Neural crest cell (in vitro differentiated cells): Measurements from ENCODE around the gene CLMP. TPM values are rescaled to one million over a fixed set of nuclear protein-coding genes. Genes with fewer than 3 reads are reported as not detected.

Source experiments
- DNase-seq: peaks from one replicate; pipeline ENCODE4 v3.0.0; 2021; ENCODE audit warnings: low read depth, mixed read lengths, low spot score
- H3K27ac Mint-ChIP-seq: one replicate; pipeline ENCODE4 v1.8.0; 2021; ENCODE audit warnings: mild to moderate bottlenecking, mixed read lengths; ENCODE audit not compliant: unreplicated experiment
- H3K27me3 Mint-ChIP-seq: 2 replicates; pipeline ENCODE4 v1.8.0; 2021; ENCODE audit warnings: low read depth, mild to moderate bottlenecking, mixed read lengths
- H3K36me3 Mint-ChIP-seq: 2 replicates; pipeline ENCODE4 v1.8.0; 2021; ENCODE audit warnings: low read depth, mild to moderate bottlenecking, mixed read lengths
- H3K4me1 Mint-ChIP-seq: 2 replicates; pipeline ENCODE4 v1.8.0; 2021; ENCODE audit warnings: mixed read lengths
- H3K4me3 Mint-ChIP-seq: one replicate; pipeline ENCODE4 v1.8.0; 2021; ENCODE audit warnings: mild to moderate bottlenecking, mixed read lengths
- H3K9me3 Mint-ChIP-seq: 2 replicates; pipeline ENCODE4 v1.8.0; 2021; ENCODE audit warnings: mixed read lengths
- total RNA-seq: library from RNA; stranded (reverse); gene quantifications from 2 replicates; pipeline ENCODE4 v1.2.1, GENCODE V29; 2021
- TF ChIP-seq, protein P1 (sequence below): fragments of 200-600 bp; sonication (generic); conservative IDR thresholded peaks from 2 replicates; pipeline ENCODE4 v1.5.0; 2021; ENCODE audit warnings: antibody characterized with exemption, mild to moderate bottlenecking

Gene CLMP
- total RNA-seq, 1 donor from 2014 or later = 4.3 TPM

GRCh38 chr11:123194337-123195187 is 486 bp downstream of the CLMP start:
- no peaks in the 10 kb centered on the region for H3K36me3 Mint-ChIP-seq
- peaks cover 16% of the 10 kb centered on the region for H3K4me1 Mint-ChIP-seq
- peaks cover 76% of the 10 kb centered on the region for H3K27me3 Mint-ChIP-seq
- no peak for DNase-seq
- TF ChIP-seq, protein P1, sequence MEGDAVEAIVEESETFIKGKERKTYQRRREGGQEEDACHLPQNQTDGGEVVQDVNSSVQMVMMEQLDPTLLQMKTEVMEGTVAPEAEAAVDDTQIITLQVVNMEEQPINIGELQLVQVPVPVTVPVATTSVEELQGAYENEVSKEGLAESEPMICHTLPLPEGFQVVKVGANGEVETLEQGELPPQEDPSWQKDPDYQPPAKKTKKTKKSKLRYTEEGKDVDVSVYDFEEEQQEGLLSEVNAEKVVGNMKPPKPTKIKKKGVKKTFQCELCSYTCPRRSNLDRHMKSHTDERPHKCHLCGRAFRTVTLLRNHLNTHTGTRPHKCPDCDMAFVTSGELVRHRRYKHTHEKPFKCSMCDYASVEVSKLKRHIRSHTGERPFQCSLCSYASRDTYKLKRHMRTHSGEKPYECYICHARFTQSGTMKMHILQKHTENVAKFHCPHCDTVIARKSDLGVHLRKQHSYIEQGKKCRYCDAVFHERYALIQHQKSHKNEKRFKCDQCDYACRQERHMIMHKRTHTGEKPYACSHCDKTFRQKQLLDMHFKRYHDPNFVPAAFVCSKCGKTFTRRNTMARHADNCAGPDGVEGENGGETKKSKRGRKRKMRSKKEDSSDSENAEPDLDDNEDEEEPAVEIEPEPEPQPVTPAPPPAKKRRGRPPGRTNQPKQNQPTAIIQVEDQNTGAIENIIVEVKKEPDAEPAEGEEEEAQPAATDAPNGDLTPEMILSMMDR = no peak
- H3K4me3 Mint-ChIP-seq = peak overlapping the region; percentile 82
- no peaks in the 10 kb centered on the region for H3K9me3 Mint-ChIP-seq
- H3K27ac Mint-ChIP-seq = peak overlapping the region; percentile 1

DNA sequence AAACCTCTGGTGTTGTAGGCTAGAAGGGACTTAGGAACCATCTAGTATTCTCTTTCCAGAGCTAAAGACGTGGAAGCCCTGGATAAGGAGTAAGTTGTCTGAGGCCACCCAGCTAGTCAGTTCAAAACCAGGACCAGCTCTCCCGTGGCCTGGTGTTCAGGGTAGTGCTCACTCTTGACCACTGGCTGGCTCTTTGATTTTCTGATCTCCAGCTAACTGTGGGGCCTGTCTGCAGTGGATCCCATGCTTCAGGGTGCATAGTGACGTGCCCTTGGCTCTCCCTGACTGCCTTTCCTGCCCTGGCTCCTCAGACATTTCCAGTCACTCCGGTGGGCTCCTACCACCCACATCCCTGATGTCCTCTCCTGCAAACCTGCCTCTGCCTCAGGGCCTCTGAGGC is 1.3 kb downstream of the CLMP start:
- H3K9me3 Mint-ChIP-seq = no peaks in the 10 kb centered on the region
- H3K27ac Mint-ChIP-seq = no peak overlapping the region
- no peak for DNase-seq
- peaks cover 69% of the 10 kb centered on the region for H3K27me3 Mint-ChIP-seq
- peak overlapping the region; percentile 82 for H3K4me3 Mint-ChIP-seq
- TF ChIP-seq, protein P1 = no peak
- H3K4me1 Mint-ChIP-seq = peaks cover 20% of the 10 kb centered on the region
- no peaks in the 10 kb centered on the region for H3K36me3 Mint-ChIP-seq

DNA sequence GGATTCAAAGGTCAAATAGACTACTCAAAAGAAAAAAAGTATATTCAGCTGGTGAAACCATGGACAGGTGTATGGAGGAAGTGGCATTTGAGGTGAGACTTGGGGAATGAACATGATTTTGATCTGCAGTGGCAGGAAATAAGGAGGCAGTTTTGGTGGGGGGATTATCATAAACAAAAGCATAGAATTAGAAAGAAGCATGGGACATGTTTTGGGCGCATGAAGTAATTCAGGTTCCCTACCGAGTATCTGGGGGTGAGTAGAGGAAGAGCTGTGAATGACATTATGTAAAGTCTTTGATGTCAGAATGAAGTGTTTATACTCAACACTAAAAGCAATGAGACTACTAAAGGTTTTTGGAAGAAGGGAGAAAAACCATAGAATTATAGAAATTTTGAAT is 3.1 kb downstream of the CLMP start:
- H3K27ac Mint-ChIP-seq = no peak overlapping the region
- H3K27me3 Mint-ChIP-seq = peaks cover 52% of the 10 kb centered on the region
- no peak overlapping the region for H3K4me3 Mint-ChIP-seq
- no peaks in the 10 kb centered on the region for H3K36me3 Mint-ChIP-seq
- H3K9me3 Mint-ChIP-seq = no peaks in the 10 kb centered on the region
- H3K4me1 Mint-ChIP-seq = peaks cover 37% of the 10 kb centered on the region
- TF ChIP-seq, protein P1 = no peak
- DNase-seq = no peak

DNA sequence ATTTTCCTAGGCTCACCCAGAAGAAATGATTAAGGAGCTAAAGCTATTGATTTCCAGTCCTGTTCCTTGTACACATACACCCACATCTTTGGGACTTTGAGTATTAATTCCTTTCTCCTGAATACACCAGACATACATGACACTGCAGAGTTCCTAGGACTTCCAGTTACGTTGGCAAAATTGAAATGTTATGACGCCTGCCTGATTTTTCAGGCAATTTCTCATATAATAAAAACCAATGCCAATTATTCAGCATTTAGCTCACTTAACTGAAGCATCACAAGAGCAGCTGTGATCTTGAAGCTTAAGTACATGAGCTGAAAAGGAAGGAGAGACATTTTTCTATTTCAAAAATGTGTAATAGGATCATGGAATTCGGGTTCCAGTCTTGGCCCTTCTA is 4.5 kb downstream of the CLMP start:
- H3K4me1 Mint-ChIP-seq = peaks cover 33% of the 10 kb centered on the region
- no peak overlapping the region for H3K4me3 Mint-ChIP-seq
- no peaks in the 10 kb centered on the region for H3K36me3 Mint-ChIP-seq
- no peaks in the 10 kb centered on the region for H3K9me3 Mint-ChIP-seq
- no peak for DNase-seq
- H3K27ac Mint-ChIP-seq = no peak overlapping the region
- H3K27me3 Mint-ChIP-seq = peaks cover 41% of the 10 kb centered on the region
- TF ChIP-seq, protein P1 = no peak

DNA sequence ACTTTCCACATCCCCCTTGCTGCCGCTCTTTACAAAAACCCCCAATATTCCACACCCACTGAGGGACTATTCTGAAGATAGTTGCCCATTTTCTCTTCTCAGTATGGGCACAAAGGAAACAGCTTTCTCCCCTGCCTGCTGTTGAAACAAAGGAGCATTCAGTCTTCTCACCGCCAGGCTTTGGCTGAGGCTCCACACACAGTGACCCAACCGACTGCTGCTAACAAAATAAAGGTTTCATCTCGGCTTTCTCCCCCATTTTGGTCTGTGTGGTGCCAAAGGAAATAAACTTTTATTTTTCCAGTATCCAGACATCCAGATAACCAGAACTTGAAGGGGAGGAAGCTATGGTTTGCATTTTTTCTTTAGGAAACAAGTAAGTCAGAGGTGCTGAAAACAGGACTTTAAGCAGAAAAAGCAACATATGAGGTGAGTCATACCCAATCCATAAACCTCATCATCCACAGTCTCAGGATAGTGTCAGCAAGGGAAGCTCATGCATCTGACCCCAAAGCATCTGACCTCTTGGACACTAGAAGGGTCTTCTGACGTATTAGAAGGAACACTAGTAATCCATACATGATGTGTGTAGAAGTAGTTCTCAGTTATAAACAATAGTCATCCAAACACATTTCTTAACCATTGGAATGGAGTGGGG is 6.4 kb downstream of the CLMP start:
- Mint-ChIP-seq H3K9me3 (no peaks in the 10 kb centered on the region), H3K36me3 (no peaks in the 10 kb centered on the region), H3K4me1 (peaks cover 29% of the 10 kb centered on the region), H3K27me3 (peaks cover 30% of the 10 kb centered on the region), H3K27ac (peak overlapping the region; percentile 96), H3K4me3 (peak overlapping the region; percentile 59)
- no peak for DNase-seq
- TF ChIP-seq, protein P1 = no peak
